GM18867 (cell line): ENCODE data around the gene CINP.
"Not testable (repeated sequence)": the region's sequence is repeated elsewhere in the genome, so short reads cannot be mapped to it uniquely, and the experiment has no call there.

Source experiments
- ATAC-seq: cut with Tn5 transposase; IDR thresholded peaks from one replicate; pipeline ENCODE4 v1.9.1; 2021; ENCODE audit warnings: mild to moderate bottlenecking, moderate library complexity; ENCODE audit not compliant: unreplicated experiment

CINP gene

GRCh38 chr14:102356280-102356679 is 6.4 kb downstream of the CINP start:
- ATAC-seq = no peak

GRCh38 chr14:102353126-102353619 is 9.5 kb downstream of the CINP start:
- no peak for ATAC-seq

- ATAC-seq = no peak
Observed at GRCh38 chr14:102352213-102352612, 10.5 kb downstream of the CINP start.

- ATAC-seq = not testable (repeated sequence)
Observed at GRCh38 chr14:102351593-102351992, 11.1 kb downstream of the CINP start.

GRCh38 chr14:102351023-102351422 is 11.7 kb downstream of the CINP start:
- no peak for ATAC-seq

GRCh38 chr14:102348376-102348775 is 14.3 kb downstream of the CINP start:
- no peak for ATAC-seq

GRCh38 chr14:102346645-102347044 is 16.0 kb downstream of the CINP start:
- ATAC-seq = no peak

GRCh38 chr14:102345232-102345631 is 17.5 kb downstream of the CINP start:
- no peak for ATAC-seq

GRCh38 chr14:102344485-102344884 is 18.2 kb downstream of the CINP start:
- ATAC-seq = no peak

GRCh38 chr14:102344084-102344483 is 18.6 kb downstream of the CINP start:
- ATAC-seq = no peak

- no peak for ATAC-seq
Observed at GRCh38 chr14:102342238-102342637, 20.5 kb downstream of the CINP start.

- no peak for ATAC-seq
Observed at GRCh38 chr14:102341566-102341965, 21.1 kb downstream of the CINP start.

GRCh38 chr14:102338724-102339123 is 24.0 kb downstream of the CINP start:
- ATAC-seq = no peak

GRCh38 chr14:102335163-102335562 is 27.5 kb downstream of the CINP start:
- ATAC-seq = no peak

- ATAC-seq = no peak
Observed at GRCh38 chr14:102333795-102334705, 28.6 kb downstream of the CINP start.

GRCh38 chr14:102333390-102333789 is 29.3 kb downstream of the CINP start:
- ATAC-seq = no peak

GRCh38 chr14:102330806-102331205 is 31.9 kb downstream of the CINP start:
- ATAC-seq = no peak

GRCh38 chr14:102329381-102329780 is 33.3 kb downstream of the CINP start:
- not testable (repeated sequence) for ATAC-seq

- ATAC-seq = no peak
Observed at GRCh38 chr14:102326583-102326982, 36.1 kb downstream of the CINP start.

GRCh38 chr14:102325791-102326345 is 36.8 kb downstream of the CINP start:
- ATAC-seq = no peak

GRCh38 chr14:102323102-102323501 is 39.6 kb downstream of the CINP start:
- ATAC-seq = no peak
